Astrocyte (in vitro differentiated cells and primary cell): ENCODE results near the gene PNKP. TPM values are rescaled to one million over a fixed set of nuclear protein-coding genes. Genes with fewer than 3 reads are reported as not detected.

Source experiments
- DNase-seq: peaks from one replicate; pipeline ENCODE4 v3.0.0-alpha.2; 2010; ENCODE audit warnings: low read depth
- FAIRE-seq: peaks from 2 replicates; lab custom pipeline; 2011; peaks lifted over from hg19 to GRCh38; lab: Jason Lieb, UNC
- H2AFZ ChIP-seq: 2 replicates; pipeline ENCODE4 v1.6.0; 2012; ENCODE audit warnings: low read depth, low read length, inconsistent platforms
- H3K27ac ChIP-seq: 2 replicates; pipeline ENCODE4 v1.5.1; 2011; ENCODE audit warnings: low read depth, low read length, inconsistent platforms
- H3K27me3 ChIP-seq: 2 replicates; pipeline ENCODE4 v1.6.0; 2011; ENCODE audit warnings: low read length, inconsistent platforms; ENCODE audit not compliant: insufficient read depth
- H3K36me3 ChIP-seq: 2 replicates; pipeline ENCODE4 v1.5.1; 2011; ENCODE audit warnings: low read length, inconsistent platforms; ENCODE audit not compliant: insufficient read depth
- H3K4me1 ChIP-seq: 2 replicates; pipeline ENCODE4 v1.5.1; 2011; ENCODE audit warnings: low read length, inconsistent platforms; ENCODE audit not compliant: insufficient read depth
- H3K4me2 ChIP-seq: 2 replicates; pipeline ENCODE4 v1.6.0; 2012; ENCODE audit warnings: low read length, inconsistent platforms
- H3K4me3 ChIP-seq: 2 replicates; pipeline ENCODE4 v1.5.1; 2011; ENCODE audit warnings: low read depth, mild to moderate bottlenecking, low read length, inconsistent platforms; ENCODE audit not compliant: insufficient read depth
- H3K79me2 ChIP-seq: 2 replicates; pipeline ENCODE4 v1.6.0; 2012; ENCODE audit warnings: mild to moderate bottlenecking, low read length, inconsistent platforms; ENCODE audit not compliant: insufficient read depth
- H3K9ac ChIP-seq: 2 replicates; pipeline ENCODE4 v1.6.0; 2012; ENCODE audit warnings: mild to moderate bottlenecking, low read length, inconsistent platforms
- H3K9me3 ChIP-seq: 2 replicates; pipeline ENCODE4 v1.5.1; 2012; ENCODE audit warnings: low read depth, mild to moderate bottlenecking, low read length, inconsistent platforms; ENCODE audit not compliant: insufficient read depth
- H4K20me1 ChIP-seq: 2 replicates; pipeline ENCODE4 v1.6.0; 2012; ENCODE audit warnings: low read length, inconsistent platforms; ENCODE audit not compliant: insufficient read depth
- H3K27ac Mint-ChIP-seq: one replicate; pipeline ENCODE4 v1.8.0; 2021; ENCODE audit warnings: mild to moderate bottlenecking, mixed read lengths; ENCODE audit not compliant: unreplicated experiment
- H3K27me3 Mint-ChIP-seq: one replicate; pipeline ENCODE4 v1.8.0; 2021; ENCODE audit warnings: low read depth, mixed read lengths; ENCODE audit not compliant: unreplicated experiment
- H3K36me3 Mint-ChIP-seq: one replicate; pipeline ENCODE4 v1.8.0; 2021; ENCODE audit warnings: low read depth, mixed read lengths; ENCODE audit not compliant: unreplicated experiment
- H3K4me1 Mint-ChIP-seq: one replicate; pipeline ENCODE4 v1.8.0; 2021; ENCODE audit warnings: low read depth, mixed read lengths; ENCODE audit not compliant: unreplicated experiment
- H3K4me3 Mint-ChIP-seq: one replicate; pipeline ENCODE4 v1.8.0; 2021; ENCODE audit warnings: mild to moderate bottlenecking, moderate library complexity, mixed read lengths; ENCODE audit not compliant: unreplicated experiment
- H3K9me3 Mint-ChIP-seq: one replicate; pipeline ENCODE4 v1.8.0; 2021; ENCODE audit warnings: mild to moderate bottlenecking, mixed read lengths; ENCODE audit not compliant: unreplicated experiment
- CTCF ChIP-seq: IDR thresholded peaks from 2 replicates; pipeline ENCODE4 v1.5.1; 2011; ENCODE audit warnings: low read depth, mild to moderate bottlenecking, inconsistent platforms, low read length, moderate library complexity; ENCODE audit not compliant: insufficient read depth
- EZH2 ChIP-seq: IDR thresholded peaks from 2 replicates; pipeline ENCODE4 v1.6.1; 2012; ENCODE audit warnings: mild to moderate bottlenecking, low read length, inconsistent platforms; ENCODE audit not compliant: insufficient read depth
- microRNA-seq: library from miRNA; unstranded; fragments of <30 nt; microRNA quantifications from one replicate; pipeline ENCODE4 v1.2.0, GENCODE V29; 2020
- total RNA-seq: library from RNA; stranded (reverse); gene quantifications from 2 replicates; pipeline ENCODE4 v1.2.1, GENCODE V29; 2021

PNKP gene
- total RNA-seq, 1 donor from 2014 or later, result 54.8 TPM

GRCh38 chr19:49812452-49812996, 54.9 kb downstream of the PNKP start:
- Mint-ChIP-seq H3K27me3 (no peaks in the 10 kb centered on the region), H3K36me3 (peaks cover 5% of the 10 kb centered on the region), H3K27ac (peak overlapping the region; percentile 58), H3K4me3 (peak overlapping the region; percentile 92), H3K9me3 (no peaks in the 10 kb centered on the region), H3K4me1 (peaks cover 5% of the 10 kb centered on the region)
- DNase-seq, result no peak
- TF ChIP-seq CTCF (no peak), EZH2 (no peak)
- peaks cover 9% of the 10 kb centered on the region for H4K20me1 ChIP-seq
- peak overlapping the region; percentile 88 for H2AFZ ChIP-seq
- peak overlapping the region; percentile 86 for H3K4me3 ChIP-seq
- H3K9ac ChIP-seq, result peak overlapping the region; percentile 91
- no peaks in the 10 kb centered on the region for H3K9me3 ChIP-seq
- H3K79me2 ChIP-seq, result no peaks in the 10 kb centered on the region
- no peak for FAIRE-seq
- peak overlapping the region; percentile 87 for H3K4me2 ChIP-seq
- peak overlapping the region; percentile 93 for H3K27ac ChIP-seq
- no peaks in the 10 kb centered on the region for H3K27me3 ChIP-seq
- no peaks in the 10 kb centered on the region for H3K36me3 ChIP-seq
- H3K4me1 ChIP-seq, result peaks cover 25% of the 10 kb centered on the region

GRCh38 chr19:49811328-49811727, 56.0 kb downstream of the PNKP start:
- H3K4me1 ChIP-seq, result peaks cover 20% of the 10 kb centered on the region
- no peak overlapping the region for H3K4me3 ChIP-seq
- no peaks in the 10 kb centered on the region for H3K9me3 Mint-ChIP-seq
- no peaks in the 10 kb centered on the region for H3K27me3 ChIP-seq
- no peak overlapping the region for H3K27ac ChIP-seq
- H3K27ac Mint-ChIP-seq, result no peak overlapping the region
- peaks cover 9% of the 10 kb centered on the region for H4K20me1 ChIP-seq
- no peak overlapping the region for H3K4me3 Mint-ChIP-seq
- no peak overlapping the region for H2AFZ ChIP-seq
- no peaks in the 10 kb centered on the region for H3K79me2 ChIP-seq
- no peak overlapping the region for H3K9ac ChIP-seq
- no peak for DNase-seq
- H3K4me2 ChIP-seq, result no peak overlapping the region
- no peaks in the 10 kb centered on the region for H3K27me3 Mint-ChIP-seq
- TF ChIP-seq EZH2 (no peak), CTCF (no peak)
- FAIRE-seq, result no peak
- H3K36me3 ChIP-seq, result no peaks in the 10 kb centered on the region
- H3K4me1 Mint-ChIP-seq, result peaks cover 5% of the 10 kb centered on the region
- H3K9me3 ChIP-seq, result no peaks in the 10 kb centered on the region
- H3K36me3 Mint-ChIP-seq, result peaks cover 5% of the 10 kb centered on the region

Small RNAs within 50 kb of the gene (microRNA-seq; reads per million reads assigned to microRNA genes)
- gene MIR4749, result 12.0 reads per million, percentile 39 among the genes with 10 or more reads in this experiment
- 6.3 reads per million, percentile 26 among the genes with 10 or more reads in this experiment for gene MIR4750
- 8.2 reads per million, percentile 31 among the genes with 10 or more reads in this experiment for gene MIR6800

Other genes with a start within 250 kb of the PNKP start
- gene RRAS, start 227.4 kb downstream of the PNKP start, total RNA-seq, result 94.7 and 104 TPM in 2 replicates
- 105 and 107 TPM in 2 replicates for gene SCAF1, start 225.4 kb downstream of the PNKP start, total RNA-seq
- 63.0 and 68.1 TPM in 2 replicates for gene IRF3, start 201.7 kb downstream of the PNKP start, total RNA-seq
- 26.6 and 31.5 TPM in 2 replicates for gene BCL2L12, start 201.6 kb downstream of the PNKP start, total RNA-seq
- 215 and 235 TPM in 2 replicates for gene PRMT1, start 190.3 kb downstream of the PNKP start, total RNA-seq
- 0.65 and 1.6 TPM in 2 replicates for gene ADM5, start 178.0 kb downstream of the PNKP start, total RNA-seq
- gene CPT1C, start 176.5 kb downstream of the PNKP start, total RNA-seq, result 33.3 and 33.6 TPM in 2 replicates
- not detected in 2 replicates for gene TSKS, start 104.3 kb downstream of the PNKP start, total RNA-seq
- 163 and 168 TPM in 2 replicates for gene AP2A1, start 100.6 kb downstream of the PNKP start, total RNA-seq
- gene FUZ, start 54.3 kb downstream of the PNKP start, total RNA-seq, result 8.9 and 9.8 TPM in 2 replicates
- gene MED25, start 49.3 kb downstream of the PNKP start, total RNA-seq, result 61.3 and 72.2 TPM in 2 replicates
- 162 and 172 TPM in 2 replicates for gene PTOV1, start 16.4 kb downstream of the PNKP start, total RNA-seq
- 104 and 116 TPM in 2 replicates for gene AKT1S1, start 9.8 kb upstream of the PNKP start, total RNA-seq
- gene TBC1D17, start 10.1 kb upstream of the PNKP start, total RNA-seq, result 29.1 and 32.2 TPM in 2 replicates
- 0.27 and 0.50 TPM in 2 replicates for gene IL4I1, start 29.3 kb upstream of the PNKP start, total RNA-seq
- gene ATF5, start 61.6 kb upstream of the PNKP start, total RNA-seq, result 30.8 and 35.5 TPM in 2 replicates
- 42.7 and 49.5 TPM in 2 replicates for gene NUP62, start 61.9 kb upstream of the PNKP start, total RNA-seq
- gene SIGLEC11, start 93.6 kb upstream of the PNKP start, total RNA-seq, result not detected in 2 replicates
- 32.6 and 33.0 TPM in 2 replicates for gene VRK3, start 157.8 kb upstream of the PNKP start, total RNA-seq
- 9.7 and 10.2 TPM in 2 replicates for gene ZNF473, start 158.4 kb upstream of the PNKP start, total RNA-seq